GM18505 (cell line): ENCODE data around the gene GTPBP8.
"Not testable (repeated sequence)": the region's sequence is repeated elsewhere in the genome, so short reads cannot be mapped to it uniquely, and the experiment has no call there.

ENCODE experiments used
- ATAC-seq: cut with Tn5 transposase; IDR thresholded peaks from one replicate; pipeline ENCODE4 v1.9.1; 2021; ENCODE audit not compliant: unreplicated experiment
- POLR2A ChIP-seq: IDR thresholded peaks from 4 replicates; pipeline ENCODE4 v1.6.1; 2011; ENCODE audit warnings: borderline replicate concordance; ENCODE audit not compliant: insufficient read depth, insufficient read length; ENCODE audit errors: extremely low read depth

The GTPBP8 gene

DNA sequence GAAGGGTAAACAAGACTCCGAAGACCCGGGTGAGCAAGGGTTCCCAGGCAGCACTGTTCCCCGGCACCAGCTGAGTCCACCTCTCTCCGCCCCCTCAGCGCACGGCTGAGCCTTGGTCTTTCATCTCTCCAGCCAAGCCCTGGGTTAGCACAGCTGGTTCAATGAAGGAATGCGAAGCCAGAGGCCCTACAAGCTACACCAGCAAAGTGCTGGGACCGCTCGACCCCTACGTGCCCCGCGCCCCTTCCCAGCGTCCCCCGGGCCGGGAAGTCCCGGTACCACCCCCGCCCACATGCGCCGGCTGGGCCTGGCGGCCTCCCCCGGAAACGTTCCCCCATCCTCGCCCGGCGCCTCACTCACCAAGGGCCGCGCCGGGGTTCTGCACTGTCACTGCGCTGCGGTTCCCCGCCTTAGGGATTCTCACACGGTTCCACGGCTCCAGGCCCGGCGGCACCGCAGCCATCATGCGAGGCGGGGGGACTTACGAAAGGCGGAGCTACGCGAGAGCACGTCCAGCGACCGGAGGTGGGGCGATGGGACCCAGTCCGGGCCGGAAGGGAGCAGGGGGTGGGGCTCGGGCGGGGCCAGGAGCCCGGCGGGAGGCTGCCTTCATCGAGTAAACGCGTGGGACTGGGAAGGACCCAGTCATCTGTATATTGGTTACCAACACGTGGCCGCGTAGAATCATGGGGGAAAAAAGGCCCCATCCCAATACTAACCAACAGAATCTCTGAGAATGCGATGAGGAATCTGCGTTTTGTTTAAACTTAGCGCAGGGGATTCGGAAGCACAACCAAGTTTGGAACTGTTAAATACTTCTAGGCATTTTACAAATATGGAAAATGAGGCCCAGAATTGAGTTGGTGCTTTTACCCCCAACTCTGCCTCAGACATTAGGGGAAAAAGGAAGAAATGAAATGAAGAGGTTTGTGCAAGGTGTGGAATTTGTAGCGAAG is 28.7 kb downstream of the GTPBP8 start:
- peak; percentile 93 for ATAC-seq
- peak; percentile 92 for TF ChIP-seq POLR2A

DNA sequence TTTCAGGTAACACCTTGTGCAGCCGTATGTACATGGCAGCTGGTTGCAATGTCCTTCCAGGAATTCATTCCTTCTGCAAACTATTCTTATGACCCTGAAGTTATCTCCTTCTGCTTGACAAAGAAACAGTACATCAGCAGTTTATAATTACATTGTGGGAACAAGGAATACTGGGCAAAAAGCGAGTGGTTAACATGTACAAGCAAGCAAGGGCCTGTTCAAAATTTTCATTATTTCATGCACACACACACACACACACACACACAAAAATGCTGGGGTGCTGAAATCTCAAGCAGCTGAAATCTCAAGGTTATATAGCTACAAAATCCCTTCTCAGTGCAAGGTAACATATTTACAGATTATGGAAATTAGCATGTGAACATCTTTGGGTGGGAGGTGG is 30.7 kb downstream of the GTPBP8 start:
- no peak for TF ChIP-seq POLR2A
- ATAC-seq, result no peak

DNA sequence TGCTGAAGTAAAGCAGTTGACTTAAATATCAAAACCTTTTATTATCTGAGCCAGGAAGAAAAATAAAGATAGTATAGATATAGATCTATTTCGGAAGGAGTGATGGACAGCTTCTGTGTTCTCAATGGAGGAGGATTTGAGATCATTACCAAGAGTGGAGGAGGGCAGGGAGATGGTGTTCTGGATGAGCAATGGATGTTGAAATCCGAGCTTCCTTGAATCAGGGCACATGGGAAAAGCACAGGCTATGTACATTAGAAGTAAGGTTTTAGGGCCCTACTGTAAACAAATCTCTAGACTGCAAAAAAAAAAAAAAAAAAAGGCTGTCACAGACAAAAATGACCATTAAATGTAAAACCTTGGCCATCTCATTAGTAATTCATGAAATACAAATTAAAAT is 43.2 kb downstream of the GTPBP8 start:
- no peak for TF ChIP-seq POLR2A
- no peak for ATAC-seq

DNA sequence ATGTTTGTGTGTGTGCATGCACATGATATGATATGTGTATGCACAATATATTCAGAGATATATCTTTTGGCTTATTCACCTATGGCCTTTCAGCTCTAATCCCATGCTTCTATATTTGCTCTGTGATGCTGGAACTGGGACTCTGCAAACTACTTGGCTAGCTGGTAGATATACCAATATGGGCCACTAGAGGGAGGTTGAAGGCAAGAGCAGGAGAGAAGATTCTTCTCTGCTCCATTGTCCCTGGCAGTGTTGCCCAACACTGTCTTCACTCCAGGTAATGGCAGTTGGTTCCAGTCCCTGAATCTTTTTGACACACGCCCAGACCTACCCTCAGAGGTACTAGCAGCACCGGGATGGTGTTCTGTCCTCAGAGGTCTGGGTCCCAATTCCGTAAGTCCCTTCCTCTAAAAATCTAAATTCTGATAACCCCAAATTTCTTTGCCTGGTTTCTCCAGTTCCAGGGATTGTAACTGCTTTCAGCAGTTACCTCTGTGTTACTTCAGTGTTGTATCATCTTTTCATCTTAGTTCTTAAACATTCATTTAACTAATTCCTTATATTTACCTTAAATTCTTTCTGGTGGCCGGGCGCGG is 44.7 kb downstream of the GTPBP8 start:
- peak; percentile 59 for ATAC-seq
- no peak for TF ChIP-seq POLR2A

DNA sequence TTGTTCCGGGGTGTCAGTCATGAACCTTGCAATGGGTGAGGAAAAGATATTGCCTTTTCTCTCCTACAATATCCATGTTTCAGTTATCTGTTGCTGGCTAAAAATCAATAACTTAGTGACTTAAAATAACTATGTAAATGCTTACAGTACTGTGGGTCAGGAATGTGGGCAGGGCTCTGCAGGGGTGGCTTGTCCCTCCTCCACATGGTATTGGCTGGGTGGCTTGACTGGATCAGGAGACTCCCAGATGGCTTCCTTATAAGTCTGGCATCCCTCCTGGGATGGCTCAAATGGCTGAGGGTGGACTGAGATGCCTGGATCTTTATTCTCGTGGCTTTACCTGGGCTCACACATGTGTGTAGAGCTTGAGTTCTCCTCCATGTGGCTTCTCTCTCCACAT is 47.5 kb downstream of the GTPBP8 start:
- ATAC-seq, result no peak
- TF ChIP-seq POLR2A, result no peak

DNA sequence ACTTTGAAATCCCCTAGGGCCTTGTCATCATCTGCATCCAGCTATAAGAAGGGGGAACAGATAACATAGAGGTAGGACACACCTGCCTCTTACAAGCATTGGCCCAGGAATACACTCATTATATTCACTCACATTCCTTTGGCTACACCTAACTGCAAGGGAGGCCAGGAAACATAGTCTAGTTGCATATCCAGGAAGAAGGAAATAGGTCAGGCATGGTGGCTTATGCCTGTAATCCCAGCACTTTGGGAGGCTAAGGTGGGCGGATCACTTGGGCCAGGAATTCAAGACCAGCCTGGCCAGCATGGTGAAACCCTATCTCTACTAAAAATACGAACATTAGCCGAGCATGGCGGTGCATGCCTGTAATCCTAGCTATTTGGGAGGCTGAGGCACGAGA is 48.8 kb downstream of the GTPBP8 start:
- no peak for ATAC-seq
- no peak for TF ChIP-seq POLR2A

DNA sequence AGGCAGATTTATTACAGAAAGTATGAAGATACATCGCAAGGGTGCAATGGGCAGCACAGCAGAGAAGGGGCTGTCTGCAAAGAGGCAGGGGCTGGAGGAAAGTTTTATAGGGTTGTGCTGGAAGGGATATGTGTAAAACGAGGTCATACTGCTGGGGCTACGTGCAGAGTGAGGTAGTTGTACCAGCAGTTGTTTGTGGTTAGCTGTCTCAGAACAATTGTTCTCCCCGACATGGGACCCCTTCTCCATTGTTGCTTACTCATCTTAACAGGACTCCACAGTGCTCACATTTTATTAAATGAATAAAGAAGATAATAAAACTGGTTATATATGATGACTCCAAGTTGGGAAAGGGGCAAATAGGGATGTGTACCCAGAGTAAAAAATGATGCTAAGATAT is 49.4 kb downstream of the GTPBP8 start:
- TF ChIP-seq POLR2A, result no peak
- ATAC-seq, result no peak

DNA sequence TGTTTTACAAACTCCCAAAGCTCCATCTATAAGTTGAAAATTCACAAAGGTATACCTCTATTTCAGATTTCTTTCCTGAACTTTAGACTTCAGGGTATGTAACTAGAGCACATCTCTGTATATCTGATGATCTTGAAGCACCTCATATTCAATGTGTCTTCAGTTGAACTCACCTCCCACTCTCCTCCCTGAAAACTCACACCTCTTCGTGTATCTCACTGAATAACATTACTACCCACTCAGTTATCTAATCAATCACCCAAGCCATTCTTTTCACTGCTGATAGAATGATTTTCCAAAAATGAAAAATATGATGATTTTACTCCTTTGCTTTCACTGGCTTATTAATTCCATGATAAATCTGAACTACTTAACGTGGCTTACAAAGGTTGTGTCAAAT is 52.9 kb downstream of the GTPBP8 start:
- no peak for TF ChIP-seq POLR2A
- no peak for ATAC-seq

DNA sequence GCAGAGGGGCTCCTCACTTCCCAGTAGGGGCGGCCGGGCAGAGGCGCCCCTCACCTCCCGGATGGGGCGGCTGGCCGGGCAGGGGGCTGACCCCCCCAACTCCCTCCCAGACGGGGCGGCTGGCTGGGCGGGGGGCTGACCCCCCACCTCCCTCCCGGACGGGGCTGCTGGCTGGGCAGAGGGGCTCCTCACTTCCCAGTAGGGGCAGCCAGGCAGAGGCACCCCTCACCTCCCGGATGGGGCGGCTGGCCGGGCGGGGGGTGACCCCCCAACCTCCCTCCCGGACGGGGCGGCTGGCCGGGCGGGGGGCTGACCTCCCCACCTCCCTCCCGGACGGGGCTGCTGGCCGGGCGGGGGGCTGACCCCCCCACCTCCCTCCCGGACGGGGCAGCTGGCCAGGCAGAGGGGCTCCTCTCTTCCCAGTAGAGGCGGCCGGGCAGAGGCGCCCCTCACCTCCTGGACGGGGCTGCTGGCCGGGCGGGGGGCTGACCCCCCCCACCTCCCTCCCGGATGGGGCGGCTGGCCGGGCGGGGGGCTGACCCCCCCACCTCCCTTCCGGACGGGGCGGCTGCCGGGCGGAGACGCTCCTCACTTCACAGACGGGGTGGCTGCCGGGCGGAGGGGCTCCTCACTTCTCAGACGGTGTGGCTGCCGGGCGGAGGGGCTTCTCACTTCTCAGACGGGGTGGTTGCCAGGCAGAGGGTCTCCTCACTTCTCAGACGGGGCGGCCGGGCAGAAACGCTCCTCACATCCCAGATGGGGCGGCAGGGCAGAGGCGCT is 55.6 kb downstream of the GTPBP8 start:
- not testable (repeated sequence) for ATAC-seq

DNA sequence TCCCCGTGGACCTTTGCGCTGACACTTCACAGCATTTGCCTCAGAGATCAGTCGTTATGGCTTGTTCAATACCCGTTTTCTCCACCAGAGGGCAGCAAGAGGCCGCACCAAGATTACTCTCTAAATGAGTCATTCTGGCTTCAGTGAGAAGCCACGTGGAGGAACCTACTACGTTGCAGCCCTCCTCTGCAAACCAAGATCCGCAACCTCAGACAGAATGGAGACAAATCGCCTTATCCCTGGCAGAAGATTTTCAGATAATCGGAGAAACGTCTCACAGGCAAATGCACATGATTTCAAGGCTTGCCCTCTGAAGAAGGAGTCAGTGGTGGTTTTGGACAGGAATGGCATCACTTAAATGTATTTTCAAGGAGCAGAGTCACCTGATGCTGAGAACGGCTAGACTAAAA is 60.5 kb downstream of the GTPBP8 start:
- TF ChIP-seq POLR2A, result no peak
- peak; percentile 96 for ATAC-seq
